H1 (cell line): ENCODE measurements around the gene CDKL4. TPM values are rescaled to one million over a fixed set of nuclear protein-coding genes. Genes with fewer than 3 reads are reported as not detected.

Source experiments
- CTCF ChIA-PET: fragments of 300-600 bp; sonication (Branson Sonifier 250); formaldehyde crosslinking; loops from one replicate; lab custom pipeline; 2021; ENCODE audit not compliant: partially characterized antibody; lab: Charles Lee
- POLR2A ChIA-PET: fragments of 300-600 bp; sonication (Branson Sonifier 250); formaldehyde crosslinking; loops from one replicate; lab custom pipeline; 2021; ENCODE audit warnings: inconsistent platforms; ENCODE audit not compliant: partially characterized antibody; lab: Charles Lee
- DNase-seq, 2 experiments: peaks; one replicate each; pipeline versions ENCODE4 v3.0.0 to v3.0.0-alpha.2; 2010 to 2022; ENCODE audit warnings: low spot score in 2 of 2, low read depth in 1 of 2, mixed read lengths in 1 of 2
- FAIRE-seq: peaks from 2 replicates; lab custom pipeline; 2011; peaks lifted over from hg19 to GRCh38; lab: Jason Lieb, UNC
- H2AFZ ChIP-seq: 2 replicates; pipeline ENCODE4 v1.8.1; 2012; ENCODE audit warnings: low read length, inconsistent platforms
- H2AK5ac ChIP-seq: 2 replicates; pipeline ENCODE4 v1.6.1; 2013; ENCODE audit warnings: low read depth, low read length
- H2BK120ac ChIP-seq: replicated peaks from 2 replicates; pipeline ENCODE3; 2013; ENCODE audit warnings: low read depth, low read length, inconsistent platforms
- H2BK12ac ChIP-seq: 2 replicates; pipeline ENCODE4 v1.6.1; 2013; ENCODE audit warnings: low read depth, low read length
- H2BK15ac ChIP-seq: 2 replicates; pipeline ENCODE4 v1.6.1; 2013; ENCODE audit warnings: low read length
- H2BK20ac ChIP-seq: 2 replicates; pipeline ENCODE4 v1.6.1; 2013; ENCODE audit warnings: low read length
- H2BK5ac ChIP-seq: 2 replicates; pipeline ENCODE4 v1.6.1; 2013; ENCODE audit warnings: low read depth, low read length
- H3K14ac ChIP-seq: 2 replicates; pipeline ENCODE4 v1.6.1; 2013; ENCODE audit warnings: inconsistent platforms; ENCODE audit not compliant: insufficient read length
- H3K18ac ChIP-seq: 2 replicates; pipeline ENCODE4 v1.6.1; 2013; ENCODE audit warnings: low read length; ENCODE audit errors: extremely low read depth
- H3K23ac ChIP-seq: 2 replicates; pipeline ENCODE4 v1.6.1; 2013; ENCODE audit warnings: inconsistent platforms; ENCODE audit not compliant: insufficient read length
- H3K23me2 ChIP-seq: 2 replicates; pipeline ENCODE4 v1.6.1; 2013; ENCODE audit warnings: low read depth, low read length
- H3K27ac ChIP-seq: 2 replicates; pipeline ENCODE4 v1.6.1; 2011; ENCODE audit warnings: low read depth, low read length, inconsistent platforms
- H3K27me3 ChIP-seq, 4 experiments: replicated peaks in 1 of 4; 1 replicate in 1 of 4; 2 replicates in 3 of 4; pipeline versions ENCODE4 v1.6.1 to v1.8.1; 2011 to 2013; ENCODE audit warnings: low read length in 3 of 4, mild to moderate bottlenecking in 3 of 4, inconsistent platforms in 2 of 4, mixed read lengths in 2 of 4, moderate library complexity in 1 of 4; ENCODE audit not compliant: control insufficient read depth in 3 of 4, insufficient read depth in 3 of 4; ENCODE audit errors: extremely low read depth in 1 of 4
- H3K36me3 ChIP-seq, 4 experiments: 2 replicates each; pipeline versions ENCODE4 v1.6.1 to v1.8.1; 2011 to 2013; ENCODE audit warnings: mild to moderate bottlenecking in 4 of 4, low read length in 3 of 4, moderate library complexity in 2 of 4, control low read depth in 1 of 4, inconsistent platforms in 1 of 4; ENCODE audit not compliant: insufficient read depth in 4 of 4, control insufficient read depth in 2 of 4
- H3K4ac ChIP-seq: replicated peaks from 2 replicates; pipeline ENCODE3; 2013; ENCODE audit warnings: low read length, low read depth, mixed read lengths, inconsistent platforms; ENCODE audit not compliant: insufficient read length
- H3K4me1 ChIP-seq, 4 experiments: replicated peaks in 1 of 4; 1 replicate in 1 of 4; 2 replicates in 3 of 4; pipeline versions ENCODE4 v1.6.1 to v1.8.1; 2011 to 2013; ENCODE audit warnings: low read length in 3 of 4, inconsistent platforms in 2 of 4, mixed read lengths in 1 of 4; ENCODE audit not compliant: insufficient read depth in 4 of 4, control insufficient read depth in 3 of 4
- H3K4me2 ChIP-seq, 2 experiments: 2 replicates each; pipeline versions ENCODE4 v1.6.1 to v1.8.1; 2011 to 2013; ENCODE audit warnings: low read depth in 2 of 2, low read length in 2 of 2, control low read depth in 1 of 2, inconsistent platforms in 1 of 2, mild to moderate bottlenecking in 1 of 2; ENCODE audit not compliant: insufficient read depth in 1 of 2
- H3K4me3 ChIP-seq, 4 experiments: fragments of 200-600, 300-600 bp in 1 of 4; sonication (generic), shearing (Covaris generic), sonication (Bioruptor Twin) in 1 of 4; 2 replicates each; pipeline versions ENCODE4 v1.5.1 to v1.8.1; 2011 to 2016; ENCODE audit warnings: low read length in 4 of 4, low read depth in 3 of 4, control low read depth in 2 of 4, inconsistent platforms in 2 of 4, mild to moderate bottlenecking in 2 of 4, mixed read lengths in 1 of 4, moderate library complexity in 1 of 4; ENCODE audit not compliant: insufficient read depth in 2 of 4; ENCODE audit errors: extremely low read depth in 1 of 4
- H3K56ac ChIP-seq: replicated peaks from 2 replicates; pipeline ENCODE3; 2013; ENCODE audit warnings: low read depth, mild to moderate bottlenecking, mixed read lengths, low read length, inconsistent platforms; ENCODE audit not compliant: insufficient read length
- H3K79me1 ChIP-seq: 2 replicates; pipeline ENCODE4 v1.6.1; 2013; ENCODE audit warnings: low read depth, low read length, control low read depth
- H3K79me2 ChIP-seq, 2 experiments: 2 replicates each; pipeline versions ENCODE4 v1.6.1 to v1.8.1; 2012 to 2013; ENCODE audit warnings: low read length in 2 of 2, mild to moderate bottlenecking in 2 of 2, inconsistent platforms in 1 of 2; ENCODE audit not compliant: insufficient read depth in 2 of 2, control insufficient read depth in 1 of 2
- H3K9ac ChIP-seq, 4 experiments: replicated peaks in 1 of 4; 1 replicate in 1 of 4; 2 replicates in 3 of 4; pipeline versions ENCODE4 v1.6.1 to v1.8.1; 2011 to 2013; ENCODE audit warnings: low read depth in 3 of 4, low read length in 3 of 4, control low read depth in 2 of 4, mild to moderate bottlenecking in 2 of 4, moderate library complexity in 2 of 4, inconsistent platforms in 1 of 4; ENCODE audit errors: extremely low read depth in 1 of 4
- H3K9me3 ChIP-seq, 2 experiments: 2 replicates each; pipeline versions ENCODE4 v1.6.1 to v1.8.1; 2012 to 2013; ENCODE audit warnings: mild to moderate bottlenecking in 2 of 2, moderate library complexity in 2 of 2, control low read depth in 1 of 2, inconsistent platforms in 1 of 2, low read depth in 1 of 2, low read length in 1 of 2, mixed read lengths in 1 of 2; ENCODE audit not compliant: insufficient read depth in 2 of 2
- H4K20me1 ChIP-seq, 2 experiments: replicated peaks in 1 of 2; 2 replicates each; pipeline versions ENCODE3 to v1.8.1; 2011 to 2013; ENCODE audit warnings: inconsistent platforms in 2 of 2, low read length in 2 of 2, mild to moderate bottlenecking in 1 of 2; ENCODE audit not compliant: insufficient read depth in 2 of 2, control insufficient read depth in 1 of 2
- H4K5ac ChIP-seq: 2 replicates; pipeline ENCODE4 v1.6.1; 2013; ENCODE audit warnings: low read length, low read depth, mixed read lengths, inconsistent platforms; ENCODE audit not compliant: insufficient read length
- H4K8ac ChIP-seq: 2 replicates; pipeline ENCODE4 v1.8.0; 2013; ENCODE audit warnings: mild to moderate bottlenecking, moderate library complexity, low read length, inconsistent platforms; ENCODE audit not compliant: insufficient read depth; ENCODE audit errors: extremely low read depth
- H4K91ac ChIP-seq: replicated peaks from 2 replicates; pipeline ENCODE3; 2013; ENCODE audit warnings: low read length, mixed read lengths, inconsistent platforms; ENCODE audit not compliant: insufficient read length
- EP300 ChIP-seq, 2 experiments: IDR thresholded peaks; 1 replicate in 1 of 2; 2 replicates in 1 of 2; pipeline ENCODE4 v1.6.1; 2011 to 2012; ENCODE audit warnings: low read depth in 2 of 2, low read length in 2 of 2, mild to moderate bottlenecking in 2 of 2, borderline replicate concordance in 1 of 2, inconsistent platforms in 1 of 2, moderate library complexity in 1 of 2
- WGBS, 2 experiments: shearing (Covaris generic) in 1 of 2; methylation state at CpG; one replicate each; pipeline versions ENCODE4 v1.1.6 to v1.1.7; 2013 to 2015; ENCODE audit warnings: low lambda C conversion rate in 2 of 2, mixed read lengths in 2 of 2, inconsistent platforms in 1 of 2, low coverage in 1 of 2, missing lambda C conversion rate in 1 of 2; ENCODE audit not compliant: insufficient replicate concordance in 2 of 2, insufficient coverage in 1 of 2, insufficient read length in 1 of 2; ENCODE audit errors: extremely low coverage in 1 of 2, missing lambda C conversion rate in 1 of 2; 5-methylcytosine and 5-hydroxymethylcytosine counted together
- polyA plus RNA-seq, 7 experiments: library from polyadenylated mRNA; depleted of rRNA in 3 of 7; stranded (reverse) in 5 of 7; unstranded in 2 of 7; fragments of >200 nt in 5 of 7; fragments of 200-250 nt in 2 of 7; gene quantifications; 1 replicate in 5 of 7; 2 replicates in 1 of 7; 4 replicates in 1 of 7; pipeline versions ENCODE4 v1.2.1 to v1.2.3, GENCODE V29; 2011 to 2013; ENCODE audit warnings: missing spikeins in 2 of 7, mixed read lengths in 2 of 7
- total RNA-seq: library from RNA; stranded (reverse); fragmentation: NEBNext Ultra II Directional; extraction: Animal tissue kit (Norgen Biotek cat#: 25700); gene quantifications from 2 replicates; pipeline ENCODE4 v1.2.1, GENCODE V29; 2021

Gene CDKL4
- total and polyA plus RNA-seq, 2 of the 8 experiments (the other 6 are each of a cell fraction or from before 2014, with no cell fraction given), result not detected

DNA sequence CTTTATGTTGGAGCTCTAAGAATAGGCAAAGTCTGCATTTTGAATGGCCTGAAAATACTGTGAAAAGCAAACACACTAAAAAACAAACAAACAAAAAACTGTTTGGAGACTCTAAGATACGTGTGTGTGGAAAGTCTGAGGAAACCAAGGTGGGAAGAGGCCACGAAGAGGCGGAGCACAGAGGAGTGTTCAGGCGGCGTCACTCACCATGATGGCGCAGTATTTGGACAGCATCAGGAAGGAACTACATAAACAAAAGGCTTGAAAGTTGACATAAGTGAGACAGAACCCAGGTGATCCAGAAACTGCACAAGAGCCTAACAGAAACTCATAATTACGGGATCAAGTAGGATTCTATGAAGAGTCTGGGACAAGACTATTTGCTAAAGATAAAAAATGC, 72.1 kb downstream of the CDKL4 start:
- no peak for DNase-seq
- Histone ChIP-seq H3K9me3 (no peaks in the 10 kb centered on the region), H3K18ac (no peak overlapping the region), H2BK120ac (no peak overlapping the region), H3K4me2 (no peak overlapping the region), H2BK20ac (no peak overlapping the region), H4K8ac (no peak overlapping the region), H4K20me1 (no peaks in the 10 kb centered on the region), H3K27ac (no peak overlapping the region), H3K56ac (no peak overlapping the region), H3K4me3 (no peak overlapping the region), H2AK5ac (no peak overlapping the region), H3K9ac (no peak overlapping the region), H2BK15ac (no peak overlapping the region), H4K91ac (no peak overlapping the region), H2AFZ (peak overlapping the region; percentile 2; the same call in 1 of the 2 replicates), H2BK5ac (no peak overlapping the region), H3K36me3 (no peaks in the 10 kb centered on the region), H3K27me3 (no peaks in the 10 kb centered on the region)
- no peak for FAIRE-seq
- WGBS, 2 experiments, result 94% methylated on average over 7 of the region's 7 CpGs; no CpG with 5 or more reads in 1 of the 2 experiments
- POLR2A ChIA-PET, result no interaction called here
- TF ChIP-seq EP300 (IDR thresholded peaks at IDR 0.05; ENCODE audit: borderline replicate concordance in 1 of 2, low read depth in 2 of 2, low read length in 2 of 2), result no peak
- TF ChIP-seq, all 59 proteins: peak for 0
- H3K23ac ChIP-seq, result no peak overlapping the region
- CTCF ChIA-PET, result interaction anchor here (0.8 to 1.0 kb wide), 2 partner anchors 45 to 57 kb away, joined by 3 to 4 read pairs; no protein-coding TSS in a partner anchor
- no peaks in the 10 kb centered on the region for H3K79me1 ChIP-seq
- no peak overlapping the region for H3K4ac ChIP-seq
- H3K79me2 ChIP-seq, result no peaks in the 10 kb centered on the region
- no peak overlapping the region for H3K14ac ChIP-seq
- 0 out of 7 replicates have a peak, but pooled peaks cover 0 to 2% (median 0%) of the 10 kb centered on the region in 4 experiments for H3K4me1 ChIP-seq
- H4K5ac ChIP-seq, result no peak overlapping the region
- no peak overlapping the region for H2BK12ac ChIP-seq
- no peaks in the 10 kb centered on the region for H3K23me2 ChIP-seq
